ENCODE data around the gene ARHGAP18.

ARHGAP18 gene

GRCh38 chr6:129662406-129662766 is 47.6 kb downstream of the ARHGAP18 start:
- FAIRE-seq (no peak), DNase-seq (ENCODE audit: insufficient read length, low spot score) (no peak)
- no peak for TF ChIP-seq CTCF (IDR thresholded peaks at IDR 0.05; ENCODE audit: insufficient read depth, missing control alignments)

GRCh38 chr6:129661536-129662405 is 48.2 kb downstream of the ARHGAP18 start:
- DNase-seq (ENCODE audit: insufficient read length, low spot score) (no peak), FAIRE-seq (no peak)
- no peak for TF ChIP-seq CTCF (IDR thresholded peaks at IDR 0.05; ENCODE audit: insufficient read depth, missing control alignments)

- TF ChIP-seq CTCF (IDR thresholded peaks at IDR 0.05; ENCODE audit: insufficient read depth, missing control alignments), result no peak
- FAIRE-seq, result no peak
These were observed 49.7 kb downstream of the ARHGAP18 start for GRCh38 chr6:129660346-129660676.

GRCh38 chr6:129659590-129660345 is 50.2 kb downstream of the ARHGAP18 start:
- no peak for DNase-seq (ENCODE audit: insufficient read length, low spot score)
- TF ChIP-seq CTCF (IDR thresholded peaks at IDR 0.05; ENCODE audit: insufficient read depth, missing control alignments), result no peak
- no peak for FAIRE-seq

More at GRCh38 chr6:129660346-129660676, 49.7 kb downstream of the ARHGAP18 start:
- DNase-seq (ENCODE audit: insufficient read length, low spot score), result no peak

GRCh38 chr6:129659167-129659566 is 50.8 kb downstream of the ARHGAP18 start:
- DNase-seq (ENCODE audit: insufficient read length, low spot score) (no peak), FAIRE-seq (no peak)
- TF ChIP-seq CTCF (IDR thresholded peaks at IDR 0.05; ENCODE audit: insufficient read depth, missing control alignments), result no peak

- DNase-seq (ENCODE audit: insufficient read length, low spot score) (no peak), FAIRE-seq (no peak)
- no peak for TF ChIP-seq CTCF (IDR thresholded peaks at IDR 0.05; ENCODE audit: insufficient read depth, missing control alignments)
These were observed 52.5 kb downstream of the ARHGAP18 start for GRCh38 chr6:129657483-129657882.

- no peak for FAIRE-seq
- TF ChIP-seq CTCF (IDR thresholded peaks at IDR 0.05; ENCODE audit: insufficient read depth, missing control alignments), result no peak
- DNase-seq (ENCODE audit: insufficient read length, low spot score), result no peak
These were observed 54.6 kb downstream of the ARHGAP18 start for GRCh38 chr6:129655334-129655733.

All from D721Med (cell line).